ENCODE data around the gene ASB10. TPM values are rescaled to one million over a fixed set of nuclear protein-coding genes. Genes with fewer than 3 reads are reported as not detected.

Gene ASB10
- total RNA-seq, 1 donor from 2014 or later: not detected

DNA sequence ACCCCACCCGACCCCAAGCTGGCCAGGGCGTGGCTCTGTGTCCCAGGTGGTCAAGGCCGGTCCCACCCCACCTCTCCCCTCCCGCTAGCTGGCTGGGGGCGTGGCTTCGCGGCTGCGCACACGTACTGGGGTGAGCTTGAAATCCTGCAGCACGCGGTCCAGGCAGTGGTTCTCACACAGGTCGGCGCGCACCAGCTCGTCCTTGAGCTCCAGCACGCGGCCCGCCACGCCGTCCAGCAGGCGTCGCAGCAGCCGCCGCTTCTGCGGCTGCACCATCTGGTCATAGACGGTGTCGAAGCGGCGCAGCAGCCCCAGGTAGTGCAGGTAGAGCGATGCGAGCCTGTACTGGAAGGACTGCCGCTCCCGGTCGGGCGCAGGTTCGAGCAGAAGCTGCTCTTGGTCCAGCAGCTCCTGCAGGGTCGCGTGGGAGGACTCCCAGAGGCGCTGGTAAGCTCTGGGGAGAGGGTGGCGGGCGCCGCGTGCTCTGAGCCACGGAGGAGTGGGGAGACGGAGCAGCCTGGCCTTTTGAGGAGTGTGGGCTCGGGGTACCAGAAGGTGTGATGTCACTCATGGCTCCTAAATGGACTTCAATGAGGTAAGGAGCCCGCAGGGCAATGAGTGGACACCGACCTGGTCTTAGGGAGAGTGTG lies 17.5 kb upstream of the ASB10 start:
- H3K4me3 Mint-ChIP-seq: no peak overlapping the region
- H3K36me3 Mint-ChIP-seq (ENCODE audit: low read depth): no peaks in the 10 kb centered on the region
- DNase-seq: no peak
- peaks cover 12% of the 10 kb centered on the region for H3K27me3 Mint-ChIP-seq
- no peak overlapping the region for H3K27ac Mint-ChIP-seq
- peaks cover 17% of the 10 kb centered on the region for H3K4me1 Mint-ChIP-seq
- intact Hi-C loops (cut with micrococcal nuclease): no loop called here
- H3K9me3 Mint-ChIP-seq: no peaks in the 10 kb centered on the region

DNA sequence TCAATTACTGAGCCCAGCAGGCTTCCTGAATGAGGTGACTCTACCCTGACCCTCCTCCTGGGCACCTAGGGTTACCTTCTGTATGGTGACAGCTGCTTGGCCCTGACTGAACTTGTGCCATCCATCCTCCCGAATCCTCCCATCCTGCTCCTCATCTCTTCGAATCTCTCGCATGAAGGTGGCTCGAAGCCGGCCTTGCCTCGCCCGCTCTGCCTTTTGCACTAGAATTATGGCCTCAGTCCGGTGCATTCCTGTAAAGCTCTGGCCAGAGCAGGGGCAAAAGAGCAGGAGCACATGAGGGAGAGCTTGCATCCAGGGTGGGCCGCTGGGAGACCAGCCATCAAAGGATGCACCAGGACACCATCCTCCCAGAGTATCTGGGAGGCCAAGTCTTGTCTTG lies 15.8 kb upstream of the ASB10 start:
- intact Hi-C loops (cut with micrococcal nuclease): no loop called here
- peaks cover 12% of the 10 kb centered on the region for H3K27me3 Mint-ChIP-seq
- H3K4me1 Mint-ChIP-seq: peaks cover 13% of the 10 kb centered on the region
- H3K4me3 Mint-ChIP-seq: no peak overlapping the region
- no peak for DNase-seq
- H3K27ac Mint-ChIP-seq: no peak overlapping the region
- H3K36me3 Mint-ChIP-seq (ENCODE audit: low read depth): no peaks in the 10 kb centered on the region
- no peaks in the 10 kb centered on the region for H3K9me3 Mint-ChIP-seq

DNA sequence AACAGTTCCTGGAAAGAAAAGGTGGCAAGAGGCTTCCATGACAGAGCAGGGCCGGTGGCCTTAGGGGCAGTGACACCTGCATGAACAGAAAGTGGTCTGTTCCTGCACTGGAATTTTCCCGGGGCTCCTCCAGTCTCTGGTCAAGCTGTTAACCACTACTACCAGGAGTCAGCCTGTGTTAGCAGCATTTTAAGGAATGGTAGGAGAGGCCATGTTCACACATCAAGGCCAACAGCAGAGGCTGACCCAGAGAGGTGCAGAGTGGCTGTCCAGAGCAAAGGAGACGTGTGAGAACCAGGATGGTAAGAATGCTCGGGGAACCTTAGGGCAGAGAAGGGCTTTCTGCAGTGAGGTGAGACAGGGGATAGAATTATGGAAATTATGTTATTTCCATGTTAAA lies 14.7 kb upstream of the ASB10 start:
- no peak overlapping the region for H3K4me3 Mint-ChIP-seq
- H3K27ac Mint-ChIP-seq: no peak overlapping the region
- no peaks in the 10 kb centered on the region for H3K36me3 Mint-ChIP-seq (ENCODE audit: low read depth)
- H3K9me3 Mint-ChIP-seq: no peaks in the 10 kb centered on the region
- H3K27me3 Mint-ChIP-seq: peaks cover 12% of the 10 kb centered on the region
- H3K4me1 Mint-ChIP-seq: peaks cover 2% of the 10 kb centered on the region
- no peak for DNase-seq
- intact Hi-C loops (cut with micrococcal nuclease): no loop called here

DNA sequence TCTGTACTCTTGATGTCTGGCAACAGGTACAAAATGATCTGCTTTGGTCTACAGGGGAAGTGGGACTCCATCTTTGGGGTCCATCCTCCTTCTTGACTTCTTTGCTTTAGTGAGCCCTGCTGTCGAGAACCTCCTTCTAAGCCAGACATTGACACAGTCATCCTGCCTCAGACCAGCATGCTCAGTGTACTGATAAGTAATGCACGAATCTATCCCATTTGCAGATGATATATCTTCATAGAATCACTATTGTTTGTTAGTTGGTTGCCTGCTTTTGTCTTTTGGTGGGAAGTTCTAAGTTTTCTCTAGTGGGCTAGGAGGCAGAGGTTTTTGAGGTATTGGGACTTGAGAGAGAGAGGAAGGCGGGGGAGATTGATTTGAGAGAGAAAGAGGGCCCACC lies 14.3 kb upstream of the ASB10 start:
- H3K9me3 Mint-ChIP-seq: no peaks in the 10 kb centered on the region
- intact Hi-C loops (cut with micrococcal nuclease): no loop called here
- H3K36me3 Mint-ChIP-seq (ENCODE audit: low read depth): no peaks in the 10 kb centered on the region

DNA sequence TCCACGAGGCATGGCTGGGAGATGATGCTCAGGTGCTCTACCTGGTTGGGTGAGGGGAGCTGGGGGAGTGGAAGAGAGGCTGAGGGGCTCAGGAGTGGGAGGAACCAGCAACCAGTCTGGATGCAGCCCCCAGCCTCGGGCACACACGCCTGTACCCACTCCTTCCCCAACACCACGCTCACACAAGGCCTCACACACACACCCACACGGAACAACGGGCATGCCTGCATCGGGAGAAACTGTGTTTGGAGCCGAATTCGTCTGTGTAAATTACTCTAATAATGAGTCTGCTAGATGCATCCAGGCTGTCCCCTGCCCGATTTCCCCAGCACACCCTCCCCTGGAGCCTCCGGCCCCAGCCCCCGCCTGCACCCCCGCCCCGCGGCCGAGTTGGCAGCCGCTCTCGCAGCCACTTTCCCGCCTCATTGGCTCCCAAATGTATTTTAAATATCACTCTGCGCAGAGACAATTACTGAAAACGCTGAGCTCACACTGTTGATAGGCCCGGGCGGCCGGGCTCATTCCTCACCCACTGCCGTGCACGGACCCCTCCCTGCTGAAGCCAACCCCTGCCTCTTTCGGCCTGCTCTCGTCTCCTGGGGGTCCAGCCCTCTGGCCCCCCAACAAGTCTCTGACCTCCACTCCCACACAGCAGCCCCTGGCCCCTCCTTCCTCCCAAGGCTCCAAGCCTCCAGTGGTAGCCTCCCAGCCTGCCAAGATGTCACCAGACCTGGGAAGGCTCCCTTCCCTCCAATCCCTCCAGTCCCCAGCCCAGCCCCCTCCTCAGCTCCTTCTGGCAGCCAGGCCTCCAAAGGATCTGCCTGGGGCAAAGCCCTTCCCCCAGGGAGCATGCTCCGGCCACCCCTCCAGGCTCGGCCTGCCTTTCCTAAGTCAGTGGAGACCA lies 12.1 kb upstream of the ASB10 start:
- Mint-ChIP-seq H3K4me3 (no peak overlapping the region), H3K27me3 (peaks cover 14% of the 10 kb centered on the region), H3K9me3 (no peaks in the 10 kb centered on the region), H3K4me1 (peaks cover under 1% of the 10 kb centered on the region), H3K27ac (no peak overlapping the region), H3K36me3 (ENCODE audit: low read depth) (no peaks in the 10 kb centered on the region)
- intact Hi-C loops (cut with micrococcal nuclease): no loop called here
- DNase-seq: no peak

More for the DNA sequence above, 14.3 kb upstream of the ASB10 start:
- Mint-ChIP-seq H3K4me3 (no peak overlapping the region), H3K27ac (no peak overlapping the region), H3K27me3 (peaks cover 12% of the 10 kb centered on the region), H3K4me1 (no peaks in the 10 kb centered on the region)
- DNase-seq: no peak

DNA sequence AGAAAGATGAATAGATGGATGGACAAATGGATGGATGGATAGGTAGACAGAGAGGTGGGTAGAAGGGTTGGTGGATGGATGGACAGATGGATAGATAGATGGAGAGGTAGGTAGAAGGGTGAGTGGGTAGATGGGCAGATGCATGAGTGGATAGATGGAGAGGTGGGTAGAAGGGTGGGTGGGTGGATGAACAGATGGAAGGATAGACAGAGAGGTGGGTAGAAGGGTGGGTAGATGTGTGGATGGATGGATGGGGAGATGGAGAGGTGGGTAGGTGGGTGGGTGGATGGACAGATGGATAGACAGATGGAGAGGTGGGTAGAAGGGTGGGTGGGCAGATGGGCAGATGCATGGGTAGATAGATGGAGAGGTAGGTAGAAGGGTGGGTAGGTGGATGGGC lies 10.9 kb upstream of the ASB10 start:
- H3K27me3 Mint-ChIP-seq: peaks cover 13% of the 10 kb centered on the region

DNA sequence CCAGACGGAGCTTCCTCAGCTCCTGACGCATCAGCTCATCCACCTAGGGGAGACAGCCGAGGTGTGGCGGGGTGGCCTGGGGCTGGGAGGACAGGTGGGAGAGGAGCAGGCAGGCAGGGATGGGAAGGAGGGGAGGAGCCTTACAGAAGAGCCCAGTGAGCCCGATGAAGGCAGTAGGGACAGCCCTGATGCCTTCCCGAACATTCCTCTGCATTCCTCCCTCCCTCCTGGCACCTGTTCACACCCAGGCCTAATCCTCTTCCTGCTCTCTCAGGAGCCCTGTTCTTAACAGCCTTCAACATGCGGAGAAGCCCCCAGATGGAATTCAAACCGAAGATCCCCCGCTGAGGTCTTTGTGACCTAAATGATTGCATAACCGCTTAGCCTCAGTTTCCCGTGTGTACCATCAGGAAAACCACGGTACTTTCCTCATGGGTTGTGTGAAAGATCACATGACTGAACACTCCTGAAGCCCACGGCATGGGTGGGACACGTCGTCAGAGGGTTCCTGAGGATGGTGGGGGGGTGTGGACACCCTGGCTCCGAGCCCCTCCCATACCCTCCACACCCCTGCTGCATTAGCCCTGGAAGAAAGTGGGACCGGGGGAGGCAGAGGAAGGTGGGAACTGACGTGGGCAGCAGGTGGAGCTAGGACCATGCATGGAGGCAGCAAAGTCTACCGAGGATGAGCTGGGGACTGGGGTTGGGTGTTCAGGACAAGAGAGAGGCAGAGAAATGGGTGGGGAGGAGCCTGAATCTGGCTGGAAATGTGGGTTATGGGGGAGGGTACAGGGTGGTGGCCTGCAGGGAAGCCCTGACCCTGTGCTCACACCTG lies 8.8 kb upstream of the ASB10 start:
- no peak for DNase-seq
- Mint-ChIP-seq H3K9me3 (no peaks in the 10 kb centered on the region), H3K4me3 (no peak overlapping the region), H3K27ac (no peak overlapping the region), H3K36me3 (ENCODE audit: low read depth) (no peaks in the 10 kb centered on the region), H3K4me1 (peaks cover 2% of the 10 kb centered on the region), H3K27me3 (peaks cover 5% of the 10 kb centered on the region)
- intact Hi-C loops (cut with micrococcal nuclease): no loop called here

More for the DNA sequence above, 10.9 kb upstream of the ASB10 start:
- Mint-ChIP-seq H3K27ac (no peak overlapping the region), H3K9me3 (no peaks in the 10 kb centered on the region), H3K4me1 (peaks cover 2% of the 10 kb centered on the region), H3K36me3 (ENCODE audit: low read depth) (no peaks in the 10 kb centered on the region), H3K4me3 (no peak overlapping the region)
- intact Hi-C loops (cut with micrococcal nuclease): no loop called here
- no peak for DNase-seq

DNA sequence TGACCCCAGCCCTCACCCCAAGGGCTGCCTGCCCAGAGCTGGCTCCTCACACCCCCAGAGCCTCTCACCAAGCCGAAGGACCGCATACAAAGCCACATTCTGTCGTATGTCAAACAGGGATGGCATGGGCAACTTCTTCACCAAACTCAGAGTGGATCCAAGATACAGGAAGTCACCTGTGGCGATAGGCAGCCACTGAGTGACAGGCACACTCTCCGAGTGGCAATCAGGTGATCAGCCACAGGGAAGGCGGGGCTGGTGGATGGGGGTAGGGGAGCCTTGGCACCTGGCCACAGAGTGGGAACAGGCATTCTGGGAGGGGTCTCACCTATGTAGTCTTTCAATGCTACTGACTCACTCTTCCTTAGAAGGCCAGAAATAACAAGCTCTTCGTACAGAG lies 7.1 kb upstream of the ASB10 start:
- peaks cover 2% of the 10 kb centered on the region for H3K4me1 Mint-ChIP-seq
- intact Hi-C loops (cut with micrococcal nuclease): no loop called here
- H3K36me3 Mint-ChIP-seq (ENCODE audit: low read depth): no peaks in the 10 kb centered on the region
- H3K27me3 Mint-ChIP-seq: peaks cover 8% of the 10 kb centered on the region
- H3K9me3 Mint-ChIP-seq: no peaks in the 10 kb centered on the region
- no peak for DNase-seq
- H3K27ac Mint-ChIP-seq: no peak overlapping the region
- H3K4me3 Mint-ChIP-seq: no peak overlapping the region

DNA sequence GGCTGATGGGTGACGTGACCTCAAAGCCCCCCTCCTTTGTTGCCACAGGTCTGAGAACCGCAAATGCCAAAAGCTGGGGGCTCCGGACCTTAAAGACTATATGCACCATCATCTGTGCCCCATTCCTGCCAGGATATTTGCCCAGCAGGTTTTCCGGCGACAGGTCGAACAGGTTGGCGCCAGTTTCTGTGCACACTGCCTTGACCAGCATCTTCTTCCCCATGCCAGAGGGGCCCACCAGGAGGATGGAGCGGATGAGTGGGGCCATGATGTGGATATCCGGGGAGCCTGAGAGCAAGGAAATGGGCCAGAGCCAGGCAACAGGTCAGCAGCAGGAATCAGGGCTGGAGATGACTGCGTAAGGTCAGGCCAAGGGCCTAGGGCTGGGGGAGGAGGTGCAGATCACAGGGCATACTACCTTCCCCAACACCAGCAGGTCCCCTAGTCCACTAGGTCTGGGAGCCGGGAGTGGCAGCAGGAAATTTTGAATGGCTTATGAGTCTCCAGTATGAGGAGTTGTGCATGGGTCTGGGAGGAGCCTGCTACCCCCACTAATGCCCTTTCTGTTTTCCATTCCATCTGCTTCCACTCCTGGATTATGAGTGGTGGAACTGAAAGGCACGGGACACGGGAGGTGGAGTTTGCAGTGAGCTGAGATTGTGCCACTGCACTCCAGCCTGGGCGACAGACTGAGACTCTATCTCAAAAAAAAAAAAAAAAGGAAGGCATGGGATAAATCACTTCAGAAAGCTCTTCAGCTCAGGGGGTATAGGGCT lies 6.3 kb upstream of the ASB10 start:
- intact Hi-C loops (cut with micrococcal nuclease): no loop called here
- H3K27ac Mint-ChIP-seq: no peak overlapping the region
- H3K27me3 Mint-ChIP-seq: peaks cover 10% of the 10 kb centered on the region
- no peaks in the 10 kb centered on the region for H3K9me3 Mint-ChIP-seq
- no peak overlapping the region for H3K4me3 Mint-ChIP-seq
- DNase-seq: no peak
- H3K4me1 Mint-ChIP-seq: peaks cover 2% of the 10 kb centered on the region
- H3K36me3 Mint-ChIP-seq (ENCODE audit: low read depth): no peaks in the 10 kb centered on the region

DNA sequence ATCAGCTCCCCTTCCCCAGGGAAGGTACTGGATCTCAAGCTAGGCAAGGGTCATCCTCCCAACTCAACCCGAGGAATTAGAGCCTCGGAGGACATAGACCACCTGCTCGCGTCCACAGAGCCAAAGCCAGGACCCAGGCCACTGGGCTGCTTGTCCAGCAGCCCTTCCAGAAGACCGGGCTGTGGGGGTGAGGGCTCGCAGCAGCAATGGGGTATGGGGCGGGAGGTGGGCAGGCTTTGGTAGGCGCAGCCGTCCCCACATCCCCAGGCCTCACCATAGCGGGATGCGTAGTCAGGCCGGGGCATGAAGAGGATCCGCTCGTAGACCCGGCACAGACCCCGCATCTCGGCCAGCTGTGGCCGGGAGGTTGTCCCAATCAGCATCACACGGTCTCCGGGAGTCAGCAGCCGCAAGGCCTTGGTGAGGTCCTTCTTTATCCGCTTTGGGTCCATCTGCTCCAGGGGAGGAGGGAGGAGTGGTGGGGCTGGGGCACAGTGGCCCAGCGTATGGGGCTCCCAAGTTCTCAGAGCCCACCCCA lies 5.0 kb upstream of the ASB10 start:
- H3K27me3 Mint-ChIP-seq: peaks cover 13% of the 10 kb centered on the region
- no peaks in the 10 kb centered on the region for H3K9me3 Mint-ChIP-seq
- no peaks in the 10 kb centered on the region for H3K36me3 Mint-ChIP-seq (ENCODE audit: low read depth)
- H3K4me1 Mint-ChIP-seq: peaks cover 2% of the 10 kb centered on the region
- no peak overlapping the region for H3K4me3 Mint-ChIP-seq
- intact Hi-C loops (cut with micrococcal nuclease): no loop called here
- no peak for DNase-seq
- no peak overlapping the region for H3K27ac Mint-ChIP-seq

DNA sequence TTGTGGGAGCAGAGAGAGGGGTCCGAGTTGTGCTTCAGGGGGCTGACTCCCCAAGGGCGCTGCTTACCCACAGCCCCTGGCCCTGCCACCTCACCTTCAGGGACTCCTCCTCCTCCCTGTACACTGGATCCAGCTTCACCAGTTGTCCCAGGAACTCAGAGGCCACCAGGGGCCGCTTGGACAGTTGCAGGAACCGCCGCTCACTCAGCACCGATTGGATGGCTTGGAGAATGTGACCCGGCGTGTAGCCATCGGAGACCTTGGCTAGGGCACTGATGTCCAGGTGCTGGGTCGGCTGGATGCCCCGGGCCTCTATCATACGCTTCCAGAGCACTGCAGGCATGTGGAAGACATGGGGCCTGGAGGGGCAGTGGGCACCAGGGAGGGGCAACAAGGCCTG lies 4.5 kb upstream of the ASB10 start:
- no peak for DNase-seq
- no peak overlapping the region for H3K4me3 Mint-ChIP-seq
- H3K36me3 Mint-ChIP-seq (ENCODE audit: low read depth): no peaks in the 10 kb centered on the region
- no peak overlapping the region for H3K27ac Mint-ChIP-seq
- H3K4me1 Mint-ChIP-seq: peaks cover 2% of the 10 kb centered on the region
- intact Hi-C loops (cut with micrococcal nuclease): no loop called here
- no peaks in the 10 kb centered on the region for H3K9me3 Mint-ChIP-seq
- H3K27me3 Mint-ChIP-seq: peaks cover 13% of the 10 kb centered on the region

DNA sequence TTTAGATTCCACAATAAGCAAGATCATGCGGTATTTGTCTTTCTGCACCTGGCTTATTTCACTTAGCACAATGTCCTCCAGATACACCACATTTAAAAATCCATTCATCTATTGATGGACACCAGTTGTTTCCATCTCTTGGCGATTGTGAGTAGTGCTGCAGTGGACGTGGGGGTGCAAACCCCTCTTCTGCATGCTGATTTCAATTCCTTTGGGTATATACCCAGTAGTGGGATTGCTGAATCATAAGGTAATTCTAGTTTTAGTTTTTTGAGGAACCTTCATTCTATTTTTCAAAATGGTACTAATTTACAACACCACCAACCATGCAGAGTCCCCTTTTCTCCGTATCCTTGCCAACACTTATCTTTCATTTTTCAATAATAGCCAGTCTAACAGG lies 2.0 kb upstream of the ASB10 start:
- intact Hi-C loops (cut with micrococcal nuclease): no loop called here
- DNase-seq: no peak
- Mint-ChIP-seq H3K9me3 (no peaks in the 10 kb centered on the region), H3K27me3 (peaks cover 7% of the 10 kb centered on the region), H3K4me3 (no peak overlapping the region), H3K27ac (no peak overlapping the region), H3K4me1 (no peaks in the 10 kb centered on the region), H3K36me3 (ENCODE audit: low read depth) (no peaks in the 10 kb centered on the region)

DNA sequence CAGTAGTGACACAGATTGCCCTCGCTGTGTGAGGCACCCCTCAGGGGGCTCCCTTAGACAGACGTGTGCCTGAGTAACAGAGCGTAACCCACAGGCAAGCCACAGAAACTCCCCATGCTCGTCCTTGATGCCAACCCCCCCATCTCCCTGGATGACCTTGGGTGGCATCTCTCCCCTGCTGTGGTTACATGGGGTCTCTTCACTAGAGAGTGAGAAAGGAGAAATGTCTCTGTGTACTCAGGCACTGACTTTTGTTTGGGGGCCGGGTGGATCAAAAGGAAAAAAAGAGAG lies 1.1 kb upstream of the ASB10 start:
- Mint-ChIP-seq H3K4me3 (no peak overlapping the region), H3K36me3 (ENCODE audit: low read depth) (no peaks in the 10 kb centered on the region), H3K4me1 (no peaks in the 10 kb centered on the region), H3K9me3 (no peaks in the 10 kb centered on the region), H3K27ac (no peak overlapping the region), H3K27me3 (peaks cover 7% of the 10 kb centered on the region)
- intact Hi-C loops (cut with micrococcal nuclease): no loop called here
- DNase-seq: no peak

All from activated CD4-positive, alpha-beta T cell treated with anti-CD3 and anti-CD28 coated beads, Interleukin-2, amount 10 ng/mL, durations not matched to agents 24 days and 14 days (primary cell).